HFF-Myc (cell line): Measurements from ENCODE around the gene NCOA3.

Experiments used
- DNase-seq: peaks from one replicate; pipeline ENCODE4 v3.0.0-alpha.2; 2011; ENCODE audit warnings: low read depth; ENCODE audit errors: extremely low read depth
- H3K4me3 ChIP-seq: replicated peaks from 2 replicates; pipeline ENCODE4 v1.5.1; 2011; ENCODE audit warnings: low read depth, mild to moderate bottlenecking, control low read depth, low read length
- CTCF ChIP-seq: IDR thresholded peaks from 2 replicates; pipeline ENCODE4 v1.5.1; 2012; ENCODE audit warnings: mild to moderate bottlenecking, low read depth, low read length, control low read depth; ENCODE audit errors: missing control alignments

NCOA3 gene

GRCh38 chr20:47672166-47672565, 170.5 kb downstream of the NCOA3 start:
- DNase-seq, result no peak
- no peak for TF ChIP-seq CTCF
- no peak overlapping the region for H3K4me3 ChIP-seq

GRCh38 chr20:47672886-47673670, 171.4 kb downstream of the NCOA3 start:
- no peak overlapping the region for H3K4me3 ChIP-seq
- TF ChIP-seq CTCF, result no peak
- no peak for DNase-seq

- no peak for TF ChIP-seq CTCF
- DNase-seq, result no peak
- H3K4me3 ChIP-seq, result no peak overlapping the region
Measured at GRCh38 chr20:47673671-47673955, 171.9 kb downstream of the NCOA3 start.

GRCh38 chr20:47674145-47674544, 172.5 kb downstream of the NCOA3 start:
- H3K4me3 ChIP-seq, result no peak overlapping the region
- TF ChIP-seq CTCF, result no peak
- no peak for DNase-seq

- no peak overlapping the region for H3K4me3 ChIP-seq
- TF ChIP-seq CTCF, result no peak
- no peak for DNase-seq
Measured at GRCh38 chr20:47674686-47675085, 173.0 kb downstream of the NCOA3 start.

GRCh38 chr20:47675190-47676142, 173.8 kb downstream of the NCOA3 start:
- no peak overlapping the region for H3K4me3 ChIP-seq
- no peak for DNase-seq
- TF ChIP-seq CTCF, result no peak
